Mesenteric fat pad (tissue), 1 donor: Measurements from ENCODE around the gene SCARF1. TPM values are rescaled to one million over a fixed set of nuclear protein-coding genes. Genes with fewer than 3 reads are reported as not detected.

Experiments used
- DNase-seq: peaks from one replicate; pipeline ENCODE4 v3.0.0-alpha.2; 2020; ENCODE audit warnings: low spot score
- total RNA-seq: library from RNA; stranded (reverse); fragmentation: NEBNext Ultra II Directional; extraction: Animal tissue kit (Norgen Biotek cat#: 25700); gene quantifications from one replicate; pipeline ENCODE4 v1.2.1, GENCODE V29; 2021
- donor health status: DM: yes; HTN: yes; CAD: no.

Gene SCARF1
- total RNA-seq, 1 donor from 2014 or later = 25.7 TPM

GRCh38 chr17:1604831-1605528 lies 40.6 kb downstream of the SCARF1 start:
- DNase-seq = no peak

GRCh38 chr17:1601571-1601970 lies 44.0 kb downstream of the SCARF1 start:
- no peak for DNase-seq

- DNase-seq = no peak
These were observed 47.0 kb downstream of the SCARF1 start for GRCh38 chr17:1598399-1599095.

- DNase-seq = no peak
These were observed 47.6 kb downstream of the SCARF1 start for GRCh38 chr17:1597861-1598342.

- no peak for DNase-seq
These were observed 52.0 kb downstream of the SCARF1 start for GRCh38 chr17:1593630-1593931.

- DNase-seq = no peak
These were observed 52.5 kb downstream of the SCARF1 start for GRCh38 chr17:1592751-1593629.

- DNase-seq = no peak
These were observed 54.0 kb downstream of the SCARF1 start for GRCh38 chr17:1591474-1592090.

GRCh38 chr17:1590747-1591473 lies 54.6 kb downstream of the SCARF1 start:
- no peak for DNase-seq

- no peak for DNase-seq
These were observed 55.3 kb downstream of the SCARF1 start for GRCh38 chr17:1590029-1590746.

GRCh38 chr17:1588821-1589585 lies 56.5 kb downstream of the SCARF1 start:
- DNase-seq = no peak

GRCh38 chr17:1584167-1584566 lies 61.4 kb downstream of the SCARF1 start:
- DNase-seq = no peak

Other genes with a start within 250 kb of the SCARF1 start
- 480 TPM for gene YWHAE, start 245.5 kb downstream of the SCARF1 start, total RNA-seq
- gene CRK, start 189.5 kb downstream of the SCARF1 start, total RNA-seq = 97.0 TPM
- 552 TPM for gene MYO1C, start 153.0 kb downstream of the SCARF1 start, total RNA-seq
- gene INPP5K, start 129.1 kb downstream of the SCARF1 start, total RNA-seq = 77.6 TPM
- gene PITPNA, start 82.9 kb downstream of the SCARF1 start, total RNA-seq = 80.1 TPM
- gene SLC43A2, start 16.9 kb downstream of the SCARF1 start, total RNA-seq = 31.4 TPM
- gene RILP, start 4.1 kb upstream of the SCARF1 start, total RNA-seq = 31.4 TPM
- gene PRPF8, start 39.1 kb upstream of the SCARF1 start, total RNA-seq = 225 TPM
- gene TLCD2, start 64.6 kb upstream of the SCARF1 start, total RNA-seq = 30.1 TPM
- gene WDR81, start 79.0 kb upstream of the SCARF1 start, total RNA-seq = 47.4 TPM
- 29.3 TPM for gene SERPINF2, start 97.1 kb upstream of the SCARF1 start, total RNA-seq
- gene SERPINF1, start 116.3 kb upstream of the SCARF1 start, total RNA-seq = 1,175 TPM
- 23.6 TPM for gene SMYD4, start 184.2 kb upstream of the SCARF1 start, total RNA-seq
- 79.4 TPM for gene RPA1, start 184.3 kb upstream of the SCARF1 start, total RNA-seq